RWPE2 (cell line): Measurements from ENCODE around the gene CRACR2B.

Source experiments
- ATAC-seq: fragments of 200-7000 bp; cut with Tn5 transposase; 3 replicates; pipeline ENCODE4 v1.9.1; 2021; ENCODE audit warnings: low read depth
- DNase-seq: peaks from one replicate; pipeline ENCODE4 v3.0.0-alpha.2; 2020; ENCODE audit warnings: low spot score
- H3K27ac ChIP-seq: fragments of 450-650 bp; 2 replicates; pipeline ENCODE4 v1.5.1; 2017; ENCODE audit warnings: mild to moderate bottlenecking; ENCODE audit not compliant: poor library complexity, severe bottlenecking
- H3K27me3 ChIP-seq: fragments of 250-450 bp; sonication (Bioruptor Pico); 2 replicates; pipeline ENCODE4 v1.5.1; 2021; ENCODE audit warnings: mild to moderate bottlenecking, moderate library complexity; ENCODE audit not compliant: insufficient read depth, poor library complexity, severe bottlenecking
- H3K36me3 ChIP-seq: fragments of 250-450 bp; sonication (Bioruptor Pico); 2 replicates; pipeline ENCODE4 v1.5.1; 2020; ENCODE audit warnings: low read depth, mild to moderate bottlenecking, moderate library complexity
- H3K4me1 ChIP-seq: fragments of 250-450 bp; sonication (Bioruptor Pico); 2 replicates; pipeline ENCODE4 v1.5.1; 2021; ENCODE audit warnings: mild to moderate bottlenecking, moderate library complexity; ENCODE audit not compliant: insufficient read depth, poor library complexity, severe bottlenecking
- H3K4me3 ChIP-seq: fragments of 250-450 bp; sonication (Bioruptor Pico); 2 replicates; pipeline ENCODE4 v1.5.1; 2021; ENCODE audit warnings: mild to moderate bottlenecking, moderate library complexity; ENCODE audit not compliant: severe bottlenecking
- H3K9me3 ChIP-seq: fragments of 250-450 bp; sonication (Bioruptor Pico); 2 replicates; pipeline ENCODE4 v1.5.1; 2021; ENCODE audit warnings: mild to moderate bottlenecking, moderate library complexity; ENCODE audit not compliant: severe bottlenecking
- TF ChIP-seq, protein P1 (sequence below): fragments of 450-650 bp; IDR thresholded peaks from one replicate; pipeline ENCODE4 v1.5.1; 2017; ENCODE audit warnings: mild to moderate bottlenecking, moderate library complexity; ENCODE audit not compliant: poor library complexity, severe bottlenecking

CRACR2B gene

DNA sequence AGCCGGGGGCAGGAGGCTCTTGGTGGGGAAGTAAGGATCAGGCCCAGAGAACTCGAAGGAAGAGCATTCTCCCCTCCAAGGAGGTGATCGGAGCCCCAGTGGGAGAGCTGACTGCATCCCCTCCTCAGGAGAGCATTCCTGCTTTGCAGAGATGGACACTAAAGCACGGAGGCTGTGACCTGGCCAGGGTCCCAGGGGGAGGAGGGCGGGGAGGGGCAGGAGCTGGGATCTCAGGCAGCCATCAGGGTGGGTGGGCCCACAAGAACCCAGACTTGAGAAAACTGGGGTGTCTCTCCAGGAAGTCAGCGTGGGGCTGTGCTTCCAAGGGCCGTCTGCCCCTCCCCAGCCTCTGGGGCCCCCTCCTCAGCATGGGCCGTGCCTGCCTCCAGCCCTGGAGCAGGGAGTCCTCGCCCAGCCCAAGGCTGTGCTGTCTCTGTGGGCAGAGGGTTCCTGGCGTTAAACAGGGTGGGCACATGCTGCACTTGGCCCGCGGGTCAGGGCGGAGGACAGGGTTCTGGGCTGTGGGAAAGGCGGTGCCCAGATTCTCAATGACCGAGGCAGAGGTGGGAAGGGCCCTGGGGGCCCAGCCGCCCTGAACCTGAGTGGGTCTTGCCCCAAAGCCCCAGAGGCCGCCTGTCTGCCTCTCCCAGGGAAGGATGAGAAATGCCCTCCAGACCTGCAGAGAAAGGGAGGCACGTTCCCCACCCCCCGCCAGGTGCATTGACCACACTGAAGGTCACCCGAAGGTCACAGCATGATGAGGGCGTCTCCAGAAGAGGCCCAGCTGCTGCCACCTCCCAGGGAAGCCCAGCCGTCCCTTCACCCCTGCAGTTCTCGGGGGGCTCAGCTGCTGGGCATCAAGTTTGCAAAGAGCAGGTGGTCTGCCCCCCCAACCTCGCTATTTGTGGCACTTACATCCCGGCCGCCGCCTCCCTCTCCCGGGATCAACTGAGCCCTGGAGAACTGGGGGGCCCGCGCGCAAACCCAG, 38.5 kb upstream of the CRACR2B start:
- Histone ChIP-seq H3K4me1 (no peaks in the 10 kb centered on the region), H3K27ac (no peak overlapping the region), H3K36me3 (peaks cover 7% of the 10 kb centered on the region; the same call in 1 of the 2 replicates), H3K9me3 (no peaks in the 10 kb centered on the region), H3K27me3 (peaks cover 9% of the 10 kb centered on the region), H3K4me3 (no peak overlapping the region)
- TF ChIP-seq, protein P1, sequence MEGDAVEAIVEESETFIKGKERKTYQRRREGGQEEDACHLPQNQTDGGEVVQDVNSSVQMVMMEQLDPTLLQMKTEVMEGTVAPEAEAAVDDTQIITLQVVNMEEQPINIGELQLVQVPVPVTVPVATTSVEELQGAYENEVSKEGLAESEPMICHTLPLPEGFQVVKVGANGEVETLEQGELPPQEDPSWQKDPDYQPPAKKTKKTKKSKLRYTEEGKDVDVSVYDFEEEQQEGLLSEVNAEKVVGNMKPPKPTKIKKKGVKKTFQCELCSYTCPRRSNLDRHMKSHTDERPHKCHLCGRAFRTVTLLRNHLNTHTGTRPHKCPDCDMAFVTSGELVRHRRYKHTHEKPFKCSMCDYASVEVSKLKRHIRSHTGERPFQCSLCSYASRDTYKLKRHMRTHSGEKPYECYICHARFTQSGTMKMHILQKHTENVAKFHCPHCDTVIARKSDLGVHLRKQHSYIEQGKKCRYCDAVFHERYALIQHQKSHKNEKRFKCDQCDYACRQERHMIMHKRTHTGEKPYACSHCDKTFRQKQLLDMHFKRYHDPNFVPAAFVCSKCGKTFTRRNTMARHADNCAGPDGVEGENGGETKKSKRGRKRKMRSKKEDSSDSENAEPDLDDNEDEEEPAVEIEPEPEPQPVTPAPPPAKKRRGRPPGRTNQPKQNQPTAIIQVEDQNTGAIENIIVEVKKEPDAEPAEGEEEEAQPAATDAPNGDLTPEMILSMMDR: no peak
- DNase-seq: no peak
- no peak for ATAC-seq

DNA sequence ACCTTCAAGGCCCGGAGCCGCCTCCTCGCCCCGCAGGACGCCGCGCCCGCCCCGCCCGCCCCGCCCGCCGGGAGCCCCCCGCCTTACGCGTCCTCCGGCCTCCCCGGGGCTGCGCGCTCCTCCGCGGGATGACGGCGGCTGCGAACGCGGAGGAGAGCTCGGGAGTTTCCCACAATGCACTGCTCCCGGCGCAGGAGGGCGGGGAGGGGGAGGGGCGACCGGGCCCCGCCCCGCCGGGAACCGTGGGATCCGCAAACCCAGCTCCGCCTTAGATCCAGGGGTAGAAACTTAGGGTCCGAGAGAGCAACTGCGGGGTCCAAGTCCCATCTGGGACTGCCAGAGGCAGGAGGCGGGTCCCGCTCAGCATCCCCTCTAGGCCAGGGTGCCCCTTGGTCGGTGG, 37.8 kb upstream of the CRACR2B start, which contains the start of gene CEND1:
TSS of gene CEND1 (minus strand) at position 148 of the 400 bp plus-strand sequence. CDS start 1,514 bp downstream, outside the sequence.
- H3K27ac ChIP-seq: no peak within 1 kb of the TSS

DNA sequence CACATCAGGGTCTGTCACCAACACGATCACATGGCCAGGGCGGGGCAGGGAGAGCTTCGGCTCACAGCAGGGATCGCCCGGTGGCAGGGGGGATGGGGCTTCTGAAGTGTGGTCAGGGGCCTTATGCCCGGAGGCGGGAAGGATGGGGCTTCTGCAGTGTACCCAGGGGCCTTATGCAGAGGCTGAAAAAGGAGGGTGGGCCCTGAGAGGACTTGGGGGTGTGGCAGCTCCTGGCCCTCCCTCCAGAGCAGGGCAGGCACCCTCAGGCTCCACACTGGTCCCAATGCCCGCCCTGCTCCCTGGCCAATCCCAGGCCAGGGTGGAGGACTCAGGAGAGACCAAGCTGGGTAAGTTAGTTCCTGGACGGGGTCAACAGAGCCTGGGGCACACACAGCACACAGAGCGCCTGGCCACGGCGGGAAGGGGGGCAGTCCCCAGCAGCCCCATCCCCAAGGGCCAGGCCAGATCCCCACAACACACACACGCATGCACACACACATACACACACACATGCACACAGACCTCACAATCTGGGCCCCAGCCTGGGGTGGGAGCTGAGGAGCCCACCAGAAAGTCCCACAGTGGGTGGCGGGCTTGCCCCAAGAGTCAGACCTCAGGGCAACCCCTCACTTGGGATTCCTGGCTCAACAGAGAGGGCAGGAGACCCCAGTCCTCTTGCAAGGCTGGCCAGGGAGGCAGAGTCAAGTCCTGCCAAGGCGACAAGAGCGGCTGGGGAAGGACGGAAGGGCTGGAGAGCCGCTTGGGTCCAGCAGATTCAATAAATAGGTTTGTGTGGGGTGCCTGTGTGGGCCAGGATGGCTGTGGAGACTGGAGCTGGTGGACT, 36.8 kb upstream of the CRACR2B start:
- TF ChIP-seq, protein P1: no peak
- Histone ChIP-seq H3K36me3 (peaks cover 7% of the 10 kb centered on the region; the same call in 1 of the 2 replicates), H3K9me3 (no peaks in the 10 kb centered on the region), H3K4me3 (no peak overlapping the region), H3K27me3 (peaks cover 9% of the 10 kb centered on the region), H3K4me1 (no peaks in the 10 kb centered on the region), H3K27ac (no peak overlapping the region)
- ATAC-seq (peak; percentile 52), DNase-seq (no peak)

More for the DNA sequence above, 37.8 kb upstream of the CRACR2B start, which contains the start of gene CEND1:
- peaks cover 7% of the 10 kb centered on the region; the same call in 1 of the 2 replicates for H3K36me3 ChIP-seq
- H3K27me3 ChIP-seq: peaks cover 9% of the 10 kb centered on the region
- no peaks in the 10 kb centered on the region for H3K9me3 ChIP-seq
- ATAC-seq (no peak), DNase-seq (no peak)
- TF ChIP-seq, protein P1: no peak
- no peaks in the 10 kb centered on the region for H3K4me1 ChIP-seq
- H3K4me3 ChIP-seq: no peak within 1 kb of the TSS

DNA sequence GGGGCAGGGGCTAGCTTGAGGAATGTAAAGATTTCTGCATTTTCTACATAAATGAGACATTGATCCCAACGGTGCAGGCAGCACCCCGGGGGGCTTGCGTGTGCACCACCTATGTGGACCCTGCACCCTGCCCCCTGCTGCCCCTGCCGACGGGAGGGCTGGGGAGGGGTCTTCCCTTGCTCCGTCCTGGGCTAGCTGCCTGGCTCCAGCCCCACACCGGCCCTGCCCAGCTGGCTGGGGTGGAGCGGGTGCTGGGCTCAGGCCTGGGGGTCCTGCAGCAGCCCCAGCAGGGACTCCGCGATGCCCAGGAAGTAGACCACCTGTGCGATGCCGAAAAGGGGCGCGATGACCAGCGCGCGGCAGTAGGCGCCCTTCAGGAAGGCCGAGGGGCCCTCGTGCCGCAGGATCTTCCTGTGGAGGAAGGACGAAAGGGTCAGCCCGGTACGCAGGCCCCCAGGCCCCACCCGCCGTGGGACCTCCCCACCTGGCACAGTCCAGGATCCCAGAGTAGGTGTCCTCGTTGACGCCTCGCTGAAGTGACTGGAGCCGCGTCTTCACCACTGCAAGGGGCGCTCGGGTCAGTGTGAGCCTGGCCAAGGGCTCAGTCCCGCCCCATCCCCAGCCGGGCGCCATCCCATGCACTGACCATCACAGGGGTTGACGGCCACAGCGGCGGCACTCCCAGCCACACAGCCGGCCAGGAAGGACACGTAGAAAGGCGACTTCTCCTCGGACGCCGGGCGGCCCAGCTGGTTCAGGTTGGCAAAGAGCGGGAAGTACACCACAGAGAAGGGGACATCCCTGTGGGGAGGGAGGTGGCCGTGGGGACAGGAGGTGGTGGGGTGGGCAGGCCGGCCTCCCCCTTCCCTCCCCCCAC, 35.8 kb upstream of the CRACR2B start:
- H3K4me3 ChIP-seq: no peak overlapping the region
- peaks cover 2% of the 10 kb centered on the region for H3K4me1 ChIP-seq
- peaks cover 7% of the 10 kb centered on the region; the same call in 1 of the 2 replicates for H3K36me3 ChIP-seq
- ATAC-seq: no peak
- no peak for DNase-seq
- H3K9me3 ChIP-seq: no peaks in the 10 kb centered on the region
- TF ChIP-seq, protein P1: no peak
- H3K27ac ChIP-seq: no peak overlapping the region
- peaks cover 9% of the 10 kb centered on the region for H3K27me3 ChIP-seq
